Neural cell (in vitro differentiated cells): Measurements from ENCODE around the gene GADL1. TPM values are rescaled to one million over a fixed set of nuclear protein-coding genes. Genes with fewer than 3 reads are reported as not detected.

Experiments
- H2AFZ ChIP-seq: fragments of 200-600, 300-800 bp; sonication (generic), shearing (Covaris generic); 2 replicates; pipeline ENCODE4 v1.6.0; 2014; ENCODE audit warnings: low read depth, mild to moderate bottlenecking, antibody characterized with exemption, low read length, moderate library complexity
- H3F3A ChIP-seq: fragments of 200-600 bp; shearing (Covaris generic); 2 replicates; pipeline ENCODE4 v1.6.1; 2016; ENCODE audit warnings: mild to moderate bottlenecking, moderate library complexity, mixed read lengths, antibody characterized with exemption, low read length; ENCODE audit not compliant: insufficient read depth, poor library complexity, severe bottlenecking
- H3K27ac ChIP-seq: fragments of 200-600, 300-800 bp; sonication (generic), shearing (Covaris generic); 2 replicates; pipeline ENCODE4 v1.5.1; 2014; ENCODE audit warnings: mild to moderate bottlenecking, low read length, moderate library complexity
- H3K27me3 ChIP-seq: fragments of 300-800, 200-600 bp; sonication (generic), shearing (Covaris generic); 2 replicates; pipeline ENCODE4 v1.6.0; 2014; ENCODE audit warnings: mild to moderate bottlenecking, low read depth, low read length, moderate library complexity; ENCODE audit not compliant: insufficient read depth
- H3K36me3 ChIP-seq: fragments of 300-800, 200-600 bp; sonication (generic), shearing (Covaris generic); 2 replicates; pipeline ENCODE4 v1.5.1; 2014; ENCODE audit warnings: mild to moderate bottlenecking, antibody characterized with exemption, low read length, moderate library complexity; ENCODE audit not compliant: insufficient read depth
- H3K4me2 ChIP-seq: fragments of 300-800, 200-600 bp; sonication (generic), shearing (Covaris generic); 2 replicates; pipeline ENCODE4 v1.6.0; 2014; ENCODE audit warnings: mild to moderate bottlenecking, low read length
- H3K4me3 ChIP-seq: fragments of 300-800, 200-600 bp; sonication (generic), shearing (Covaris generic); 2 replicates; pipeline ENCODE4 v1.5.1; 2014; ENCODE audit warnings: mild to moderate bottlenecking, low read length, moderate library complexity
- H3K79me2 ChIP-seq: fragments of 200-600 bp; shearing (Covaris generic); replicated peaks from 2 replicates; pipeline ENCODE4 v1.6.0; 2014; ENCODE audit warnings: mild to moderate bottlenecking, low read length, moderate library complexity; ENCODE audit not compliant: insufficient read depth
- H3K9ac ChIP-seq: fragments of 300-800, 200-600 bp; sonication (generic), shearing (Covaris generic); 2 replicates; pipeline ENCODE4 v1.6.1; 2016; ENCODE audit warnings: mild to moderate bottlenecking, low read length, mixed read lengths
- H3K9me2 ChIP-seq: fragments of 200-600 bp; shearing (Covaris generic); 2 replicates; pipeline ENCODE4 v1.6.1; 2016; ENCODE audit warnings: mild to moderate bottlenecking, low read length, mixed read lengths; ENCODE audit not compliant: insufficient read depth
- H3K9me3 ChIP-seq: fragments of 200-600, 300-800 bp; sonication (generic), shearing (Covaris generic); 2 replicates; pipeline ENCODE4 v1.6.1; 2016; ENCODE audit warnings: mild to moderate bottlenecking, mixed run types, low read length, moderate library complexity, mixed read lengths
- H4K20me1 ChIP-seq: fragments of 200-600 bp; shearing (Covaris generic); 2 replicates; pipeline ENCODE4 v1.6.1; 2016; ENCODE audit warnings: mild to moderate bottlenecking, mixed run types; ENCODE audit not compliant: insufficient read depth
- EP300 ChIP-seq: fragments of 450-650 bp; conservative IDR thresholded peaks from 2 replicates; pipeline ENCODE4 v1.6.1; 2014; ENCODE audit warnings: antibody characterized with exemption, mild to moderate bottlenecking, moderate library complexity; ENCODE audit not compliant: poor library complexity, severe bottlenecking
- EZH2 ChIP-seq: fragments of 200-600, 300-800 bp; shearing (Covaris generic), sonication (generic); IDR thresholded peaks from 2 replicates; pipeline ENCODE4 v1.6.1; 2014; ENCODE audit warnings: antibody characterized with exemption, low read length, borderline replicate concordance, mild to moderate bottlenecking; ENCODE audit not compliant: insufficient read depth, poor library complexity, severe bottlenecking
- MXI1 ChIP-seq: fragments of 450-650 bp; conservative IDR thresholded peaks from 2 replicates; pipeline ENCODE4 v1.6.1; 2014; ENCODE audit warnings: antibody characterized with exemption, mild to moderate bottlenecking; ENCODE audit not compliant: poor library complexity, severe bottlenecking
- POLR2AphosphoS5 ChIP-seq: IDR thresholded peaks from 2 replicates; pipeline ENCODE4 v1.6.1; 2012
- RAD21 ChIP-seq: fragments of 450-650 bp; conservative IDR thresholded peaks from 2 replicates; pipeline ENCODE4 v1.6.1; 2014; ENCODE audit warnings: antibody characterized with exemption, mild to moderate bottlenecking, moderate library complexity
- SMC3 ChIP-seq: fragments of 450-650 bp; conservative IDR thresholded peaks from 2 replicates; pipeline ENCODE4 v1.6.1; 2014; ENCODE audit warnings: antibody characterized with exemption, mild to moderate bottlenecking, moderate library complexity; ENCODE audit not compliant: poor library complexity
- TAF1 ChIP-seq: IDR thresholded peaks from 2 replicates; pipeline ENCODE4 v1.6.1; 2012; ENCODE audit warnings: low read depth
- polyA plus RNA-seq: library from polyadenylated mRNA; depleted of rRNA; stranded (reverse); fragments of >200 nt; gene quantifications from 2 replicates; pipeline ENCODE4 v1.2.3, GENCODE V29; 2014
- TF ChIP-seq, protein P1 (sequence below): IDR thresholded peaks from 2 replicates; pipeline ENCODE4 v1.6.1; 2012; ENCODE audit warnings: borderline replicate concordance
- TF ChIP-seq, protein P2 (sequence below): fragments of 450-650 bp; IDR thresholded peaks from 2 replicates; pipeline ENCODE4 v1.5.1; 2014; ENCODE audit warnings: antibody characterized with exemption, mild to moderate bottlenecking, moderate library complexity; ENCODE audit not compliant: poor library complexity, severe bottlenecking

GADL1 gene
- polyA plus RNA-seq, 1 donor from 2014 or later = not detected

DNA sequence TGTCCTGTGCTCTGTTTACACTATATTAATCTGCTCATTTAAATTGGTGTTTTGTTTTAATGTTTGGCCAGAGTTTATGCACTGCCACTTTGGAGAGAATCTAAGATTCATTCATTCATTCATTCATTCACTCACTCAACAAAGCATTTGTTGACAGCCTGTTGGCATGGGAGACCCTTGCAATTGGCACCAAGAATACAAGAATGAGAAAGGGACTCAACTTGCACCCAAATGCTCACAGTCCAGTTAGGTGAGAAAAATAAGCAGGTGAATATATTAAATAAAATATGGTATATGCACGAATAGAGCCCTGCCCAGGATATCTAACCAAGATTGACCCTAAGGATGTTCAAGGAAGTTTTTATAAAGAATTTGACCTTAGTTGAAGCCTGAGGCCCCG, 207.7 kb downstream of the GADL1 start:
- no peaks in the 10 kb centered on the region for H3K9me3 ChIP-seq
- H3K9ac ChIP-seq = no peak overlapping the region
- H3K4me3 ChIP-seq = no peak overlapping the region
- H4K20me1 ChIP-seq = no peaks in the 10 kb centered on the region
- no peaks in the 10 kb centered on the region for H3F3A ChIP-seq
- no peaks in the 10 kb centered on the region for H3K79me2 ChIP-seq
- no peaks in the 10 kb centered on the region for H3K27me3 ChIP-seq
- H3K27ac ChIP-seq = no peak overlapping the region
- no peaks in the 10 kb centered on the region for H3K36me3 ChIP-seq
- H3K9me2 ChIP-seq = no peaks in the 10 kb centered on the region
- H2AFZ ChIP-seq = no peak overlapping the region
- TF ChIP-seq POLR2AphosphoS5 = no peak
- no peak for TF ChIP-seq TAF1
- TF ChIP-seq SMC3 = no peak
- TF ChIP-seq, protein P1, sequence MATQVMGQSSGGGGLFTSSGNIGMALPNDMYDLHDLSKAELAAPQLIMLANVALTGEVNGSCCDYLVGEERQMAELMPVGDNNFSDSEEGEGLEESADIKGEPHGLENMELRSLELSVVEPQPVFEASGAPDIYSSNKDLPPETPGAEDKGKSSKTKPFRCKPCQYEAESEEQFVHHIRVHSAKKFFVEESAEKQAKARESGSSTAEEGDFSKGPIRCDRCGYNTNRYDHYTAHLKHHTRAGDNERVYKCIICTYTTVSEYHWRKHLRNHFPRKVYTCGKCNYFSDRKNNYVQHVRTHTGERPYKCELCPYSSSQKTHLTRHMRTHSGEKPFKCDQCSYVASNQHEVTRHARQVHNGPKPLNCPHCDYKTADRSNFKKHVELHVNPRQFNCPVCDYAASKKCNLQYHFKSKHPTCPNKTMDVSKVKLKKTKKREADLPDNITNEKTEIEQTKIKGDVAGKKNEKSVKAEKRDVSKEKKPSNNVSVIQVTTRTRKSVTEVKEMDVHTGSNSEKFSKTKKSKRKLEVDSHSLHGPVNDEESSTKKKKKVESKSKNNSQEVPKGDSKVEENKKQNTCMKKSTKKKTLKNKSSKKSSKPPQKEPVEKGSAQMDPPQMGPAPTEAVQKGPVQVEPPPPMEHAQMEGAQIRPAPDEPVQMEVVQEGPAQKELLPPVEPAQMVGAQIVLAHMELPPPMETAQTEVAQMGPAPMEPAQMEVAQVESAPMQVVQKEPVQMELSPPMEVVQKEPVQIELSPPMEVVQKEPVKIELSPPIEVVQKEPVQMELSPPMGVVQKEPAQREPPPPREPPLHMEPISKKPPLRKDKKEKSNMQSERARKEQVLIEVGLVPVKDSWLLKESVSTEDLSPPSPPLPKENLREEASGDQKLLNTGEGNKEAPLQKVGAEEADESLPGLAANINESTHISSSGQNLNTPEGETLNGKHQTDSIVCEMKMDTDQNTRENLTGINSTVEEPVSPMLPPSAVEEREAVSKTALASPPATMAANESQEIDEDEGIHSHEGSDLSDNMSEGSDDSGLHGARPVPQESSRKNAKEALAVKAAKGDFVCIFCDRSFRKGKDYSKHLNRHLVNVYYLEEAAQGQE = no peak
- no peak for TF ChIP-seq RAD21
- no peak for TF ChIP-seq EP300
- TF ChIP-seq EZH2 = no peak
- TF ChIP-seq, protein P2, sequence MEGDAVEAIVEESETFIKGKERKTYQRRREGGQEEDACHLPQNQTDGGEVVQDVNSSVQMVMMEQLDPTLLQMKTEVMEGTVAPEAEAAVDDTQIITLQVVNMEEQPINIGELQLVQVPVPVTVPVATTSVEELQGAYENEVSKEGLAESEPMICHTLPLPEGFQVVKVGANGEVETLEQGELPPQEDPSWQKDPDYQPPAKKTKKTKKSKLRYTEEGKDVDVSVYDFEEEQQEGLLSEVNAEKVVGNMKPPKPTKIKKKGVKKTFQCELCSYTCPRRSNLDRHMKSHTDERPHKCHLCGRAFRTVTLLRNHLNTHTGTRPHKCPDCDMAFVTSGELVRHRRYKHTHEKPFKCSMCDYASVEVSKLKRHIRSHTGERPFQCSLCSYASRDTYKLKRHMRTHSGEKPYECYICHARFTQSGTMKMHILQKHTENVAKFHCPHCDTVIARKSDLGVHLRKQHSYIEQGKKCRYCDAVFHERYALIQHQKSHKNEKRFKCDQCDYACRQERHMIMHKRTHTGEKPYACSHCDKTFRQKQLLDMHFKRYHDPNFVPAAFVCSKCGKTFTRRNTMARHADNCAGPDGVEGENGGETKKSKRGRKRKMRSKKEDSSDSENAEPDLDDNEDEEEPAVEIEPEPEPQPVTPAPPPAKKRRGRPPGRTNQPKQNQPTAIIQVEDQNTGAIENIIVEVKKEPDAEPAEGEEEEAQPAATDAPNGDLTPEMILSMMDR = no peak
- TF ChIP-seq MXI1 = no peak
- H3K4me2 ChIP-seq = no peak overlapping the region

DNA sequence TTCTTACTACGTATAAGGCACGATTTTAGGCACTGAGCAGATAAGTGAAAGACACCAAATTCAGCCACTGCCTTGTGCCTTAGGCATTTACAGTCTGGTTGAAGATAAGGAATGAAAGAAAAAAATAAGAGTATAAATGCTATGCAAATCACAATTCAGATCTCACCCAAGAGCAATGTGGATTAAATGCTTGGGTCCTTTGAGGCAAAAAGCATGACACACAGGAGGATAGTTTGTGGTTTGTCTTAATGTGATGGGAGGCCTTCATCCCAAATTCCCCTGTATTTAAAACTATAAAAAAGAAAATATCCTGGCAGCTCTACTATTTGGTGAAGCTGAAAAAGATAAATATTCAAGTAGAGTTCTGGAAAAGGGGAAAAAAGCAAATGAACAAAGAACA, 208.3 kb downstream of the GADL1 start:
- H3K27me3 ChIP-seq = no peaks in the 10 kb centered on the region
- no peaks in the 10 kb centered on the region for H3K79me2 ChIP-seq
- no peaks in the 10 kb centered on the region for H4K20me1 ChIP-seq
- H3K4me2 ChIP-seq = no peak overlapping the region
- H3K9me2 ChIP-seq = no peaks in the 10 kb centered on the region
- no peak overlapping the region for H2AFZ ChIP-seq
- H3K27ac ChIP-seq = no peak overlapping the region
- TF ChIP-seq POLR2AphosphoS5 (no peak), SMC3 (no peak), MXI1 (no peak), EZH2 (no peak), TAF1 (no peak), EP300 (no peak), RAD21 (no peak)
- TF ChIP-seq, protein P2 = no peak
- TF ChIP-seq, protein P1 = no peak
- no peak overlapping the region for H3K4me3 ChIP-seq
- no peak overlapping the region for H3K9ac ChIP-seq
- H3K36me3 ChIP-seq = no peaks in the 10 kb centered on the region
- no peaks in the 10 kb centered on the region for H3F3A ChIP-seq
- no peaks in the 10 kb centered on the region for H3K9me3 ChIP-seq
